ENCODE results near the gene CPSF6.
A peak's percentile ranks its signal among the peaks of the same experiment; 100 is the strongest.

- no peak for TF ChIP-seq EZH2 (optimal IDR thresholded peaks at IDR 0.05; ENCODE audit: low read depth, low read length)
- TF ChIP-seq CTCF (IDR thresholded peaks at IDR 0.05; ENCODE audit: low read length): peak; percentile 96
Measured at GRCh38 chr12:69290545-69291277, 51.3 kb downstream of the CPSF6 start.
